ENCODE data around the gene ZNF148. TPM values are rescaled to one million over a fixed set of nuclear protein-coding genes. Genes with fewer than 3 reads are reported as not detected.
"Not testable (repeated sequence)": the region's sequence is repeated elsewhere in the genome, so short reads cannot be mapped to it uniquely, and the experiment has no call there.

ZNF148 gene
- total RNA-seq (2012; rRNA removed), result 20.5 and 23.6 TPM in 2 replicates

- Histone ChIP-seq H3K4me1 (ENCODE audit: control insufficient read depth, insufficient read depth, low read length) (peaks cover 15% of the 10 kb centered on the region), H3K27me3 (ENCODE audit: control insufficient read depth, insufficient read depth, low read length) (no peaks in the 10 kb centered on the region), H3K4me3 (ENCODE audit: low read length) (peak within 1 kb of the TSS; percentile 94), H3K9ac (ENCODE audit: low read depth, low read length) (peak within 1 kb of the TSS; percentile 98), H3K9me3 (replicated peaks; ENCODE audit: low read length) (no peaks in the 10 kb centered on the region), H3K4me2 (ENCODE audit: low read length) (peak within 1 kb of the TSS; percentile 97), H3K36me3 (ENCODE audit: insufficient read depth, low read length) (peaks cover 5% of the 10 kb centered on the region)
Measured at GRCh38 chr3:125374996-125375941, at the start of gene ZNF148. TSS of gene ZNF148 (minus strand) at chr3:125375325. CDS start at chr3:125313640, 61,685 bp downstream.

- Histone ChIP-seq H3K27me3 (ENCODE audit: control insufficient read depth, insufficient read depth, low read length) (peaks cover 3% of the 10 kb centered on the region), H3K9ac (ENCODE audit: low read depth, low read length) (no peak overlapping the region), H3K4me3 (ENCODE audit: low read length) (no peak overlapping the region), H3K36me3 (ENCODE audit: insufficient read depth, low read length) (no peaks in the 10 kb centered on the region), H3K4me2 (ENCODE audit: low read length) (no peak overlapping the region), H3K9me3 (replicated peaks; ENCODE audit: low read length) (no peaks in the 10 kb centered on the region), H3K4me1 (ENCODE audit: control insufficient read depth, insufficient read depth, low read length) (no peaks in the 10 kb centered on the region)
Measured at GRCh38 chr3:125418306-125418705, 43.2 kb upstream of the ZNF148 start.

- Histone ChIP-seq H3K4me1 (ENCODE audit: control insufficient read depth, insufficient read depth, low read length) (no peaks in the 10 kb centered on the region), H3K27me3 (ENCODE audit: control insufficient read depth, insufficient read depth, low read length) (peaks cover 3% of the 10 kb centered on the region), H3K36me3 (ENCODE audit: insufficient read depth, low read length) (no peaks in the 10 kb centered on the region), H3K4me3 (ENCODE audit: low read length) (no peak overlapping the region), H3K9me3 (replicated peaks; ENCODE audit: low read length) (no peaks in the 10 kb centered on the region), H3K9ac (ENCODE audit: low read depth, low read length) (no peak overlapping the region), H3K4me2 (ENCODE audit: low read length) (no peak overlapping the region)
Measured at GRCh38 chr3:125416235-125416634, 41.1 kb upstream of the ZNF148 start.

- no peaks in the 10 kb centered on the region for H3K9me3 ChIP-seq (replicated peaks; ENCODE audit: low read length)
- H3K36me3 ChIP-seq (ENCODE audit: insufficient read depth, low read length), result no peaks in the 10 kb centered on the region
- no peak overlapping the region for H3K4me3 ChIP-seq (ENCODE audit: low read length)
- H3K9ac ChIP-seq (ENCODE audit: low read depth, low read length), result no peak overlapping the region
- H3K27me3 ChIP-seq (ENCODE audit: control insufficient read depth, insufficient read depth, low read length), result peaks cover 3% of the 10 kb centered on the region
- no peak overlapping the region for H3K4me2 ChIP-seq (ENCODE audit: low read length)
- H3K4me1 ChIP-seq (ENCODE audit: control insufficient read depth, insufficient read depth, low read length), result no peaks in the 10 kb centered on the region
Measured at GRCh38 chr3:125414669-125415068, 39.5 kb upstream of the ZNF148 start.

DNA sequence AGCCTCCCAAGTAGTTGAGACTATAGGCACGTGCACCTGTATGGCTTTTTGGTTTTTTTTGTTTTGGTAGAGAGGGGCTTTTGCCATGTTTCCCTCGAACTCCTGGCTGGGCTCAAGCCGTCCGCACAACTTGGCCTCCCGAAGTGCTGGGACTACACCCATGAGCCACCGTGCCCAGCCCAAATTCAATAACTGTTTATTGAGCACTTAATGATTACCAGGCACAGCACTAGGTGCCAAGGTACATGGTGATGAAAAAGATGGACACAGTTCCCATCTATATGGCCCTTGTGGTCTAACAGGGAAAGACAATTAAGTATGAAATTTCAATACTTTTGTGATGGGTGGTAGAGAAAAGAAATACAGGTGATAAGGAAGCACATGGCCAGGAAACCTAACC is 35.8 kb upstream of the ZNF148 start:
- Histone ChIP-seq H3K27me3 (ENCODE audit: control insufficient read depth, insufficient read depth, low read length) (peaks cover 3% of the 10 kb centered on the region), H3K4me1 (ENCODE audit: control insufficient read depth, insufficient read depth, low read length) (no peaks in the 10 kb centered on the region), H3K4me3 (ENCODE audit: low read length) (no peak overlapping the region), H3K9ac (ENCODE audit: low read depth, low read length) (no peak overlapping the region), H3K36me3 (ENCODE audit: insufficient read depth, low read length) (no peaks in the 10 kb centered on the region), H3K4me2 (ENCODE audit: low read length) (no peak overlapping the region), H3K9me3 (replicated peaks; ENCODE audit: low read length) (no peaks in the 10 kb centered on the region)

DNA sequence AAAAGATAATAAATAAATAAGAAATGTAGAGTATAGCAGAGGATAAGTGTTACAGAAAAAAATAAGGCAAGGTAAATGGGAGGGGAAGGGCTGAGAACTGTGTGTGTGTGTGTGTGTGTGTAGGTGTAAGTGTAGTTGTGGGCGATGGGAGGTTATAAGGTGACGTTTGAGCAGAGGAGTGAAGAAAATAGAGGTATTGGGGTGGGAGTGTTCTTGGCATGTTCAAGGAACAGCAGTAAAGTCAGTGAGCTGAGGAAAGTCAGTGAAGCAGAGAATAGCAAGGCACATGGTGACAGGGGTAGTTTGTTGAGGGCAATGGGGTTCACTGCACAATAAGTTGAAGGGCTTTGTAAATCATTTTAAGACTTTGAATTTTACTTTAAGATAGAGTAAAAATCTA is 30.9 kb upstream of the ZNF148 start:
- no peak overlapping the region for H3K4me2 ChIP-seq (ENCODE audit: low read length)

DNA sequence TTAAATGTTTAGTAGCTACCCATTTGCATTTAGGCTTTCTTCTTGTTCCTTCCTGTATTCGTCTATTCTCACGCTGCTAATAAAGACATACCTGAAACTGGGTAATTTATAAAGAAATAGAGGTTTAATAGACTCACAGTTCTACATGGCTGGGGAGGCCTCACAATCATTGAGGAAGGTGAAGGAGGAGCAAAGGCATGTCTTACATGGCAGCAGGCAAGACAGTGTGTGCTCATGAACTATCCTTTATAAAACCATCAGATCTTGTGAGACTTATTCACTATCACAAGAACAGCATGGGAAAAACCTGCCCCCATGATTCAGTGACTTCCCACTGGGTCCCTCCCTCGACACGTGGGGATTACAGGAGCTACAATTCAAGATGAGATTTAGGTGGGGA is 30.4 kb upstream of the ZNF148 start:
- not testable (repeated sequence) for H3K27me3 ChIP-seq (ENCODE audit: control insufficient read depth, insufficient read depth, low read length); H3K4me3 ChIP-seq (ENCODE audit: low read length); H3K9me3 ChIP-seq (replicated peaks; ENCODE audit: low read length); H3K36me3 ChIP-seq (ENCODE audit: insufficient read depth, low read length); H3K4me2 ChIP-seq (ENCODE audit: low read length); H3K9ac ChIP-seq (ENCODE audit: low read depth, low read length)
- H3K4me1 ChIP-seq (ENCODE audit: control insufficient read depth, insufficient read depth, low read length), result peaks cover 19% of the 10 kb centered on the region

More for the DNA sequence above, 30.9 kb upstream of the ZNF148 start:
- H3K9ac ChIP-seq (ENCODE audit: low read depth, low read length), result no peak overlapping the region
- peaks cover 13% of the 10 kb centered on the region for H3K4me1 ChIP-seq (ENCODE audit: control insufficient read depth, insufficient read depth, low read length)
- H3K4me3 ChIP-seq (ENCODE audit: low read length), result no peak overlapping the region
- H3K36me3 ChIP-seq (ENCODE audit: insufficient read depth, low read length), result no peaks in the 10 kb centered on the region
- H3K9me3 ChIP-seq (replicated peaks; ENCODE audit: low read length), result no peaks in the 10 kb centered on the region
- no peaks in the 10 kb centered on the region for H3K27me3 ChIP-seq (ENCODE audit: control insufficient read depth, insufficient read depth, low read length)

- Histone ChIP-seq H3K27me3 (ENCODE audit: control insufficient read depth, insufficient read depth, low read length) (no peaks in the 10 kb centered on the region), H3K9ac (ENCODE audit: low read depth, low read length) (no peak overlapping the region), H3K4me1 (ENCODE audit: control insufficient read depth, insufficient read depth, low read length) (peaks cover 21% of the 10 kb centered on the region), H3K36me3 (ENCODE audit: insufficient read depth, low read length) (no peaks in the 10 kb centered on the region), H3K4me3 (ENCODE audit: low read length) (no peak overlapping the region), H3K9me3 (replicated peaks; ENCODE audit: low read length) (no peaks in the 10 kb centered on the region), H3K4me2 (ENCODE audit: low read length) (no peak overlapping the region)
Measured at GRCh38 chr3:125403789-125404188, 28.7 kb upstream of the ZNF148 start.

DNA sequence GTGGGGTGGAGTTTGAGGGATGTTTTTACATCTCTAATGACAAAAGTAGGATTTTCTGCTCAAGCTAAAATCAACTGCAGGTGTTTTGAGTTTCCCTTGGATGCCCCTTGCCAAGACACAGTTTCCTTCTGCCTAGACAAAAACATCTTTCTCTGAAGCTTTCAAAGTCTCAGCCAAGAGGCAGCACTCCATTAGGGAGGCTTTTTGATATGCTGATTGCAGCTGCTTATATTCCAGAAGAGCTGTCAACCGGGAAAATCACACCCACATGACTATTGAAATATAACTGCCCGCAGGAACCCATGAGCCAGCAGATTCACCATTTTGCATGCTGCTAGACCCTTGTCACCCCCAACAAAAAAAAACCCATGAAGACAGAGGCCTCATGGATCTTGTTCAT is 27.5 kb upstream of the ZNF148 start:
- Histone ChIP-seq H3K4me1 (ENCODE audit: control insufficient read depth, insufficient read depth, low read length) (peaks cover 21% of the 10 kb centered on the region), H3K27me3 (ENCODE audit: control insufficient read depth, insufficient read depth, low read length) (no peaks in the 10 kb centered on the region), H3K4me2 (ENCODE audit: low read length) (no peak overlapping the region), H3K4me3 (ENCODE audit: low read length) (no peak overlapping the region), H3K36me3 (ENCODE audit: insufficient read depth, low read length) (no peaks in the 10 kb centered on the region), H3K9me3 (replicated peaks; ENCODE audit: low read length) (no peaks in the 10 kb centered on the region), H3K9ac (ENCODE audit: low read depth, low read length) (no peak overlapping the region)

DNA sequence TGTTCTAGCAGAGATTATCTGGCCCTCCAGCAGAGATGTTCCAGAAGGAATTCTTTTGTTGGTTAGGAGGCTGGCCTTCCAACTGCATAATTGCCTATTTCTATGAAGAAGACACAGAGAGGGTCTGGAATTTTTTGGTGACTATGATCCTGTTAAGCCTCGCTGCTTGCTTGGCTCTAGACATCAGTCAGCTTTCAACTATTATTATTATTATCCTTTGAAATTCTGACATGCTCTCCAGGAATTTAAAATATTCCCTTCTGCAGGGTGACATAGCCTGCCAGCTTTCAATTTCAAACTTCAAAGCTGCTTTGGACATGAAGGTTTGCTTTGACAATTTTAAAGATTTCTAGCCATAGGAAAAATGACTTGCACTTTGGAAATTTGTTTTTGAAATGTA is 26.3 kb upstream of the ZNF148 start:
- no peaks in the 10 kb centered on the region for H3K9me3 ChIP-seq (replicated peaks; ENCODE audit: low read length)
- H3K27me3 ChIP-seq (ENCODE audit: control insufficient read depth, insufficient read depth, low read length), result no peaks in the 10 kb centered on the region
- no peak overlapping the region for H3K4me3 ChIP-seq (ENCODE audit: low read length)
- H3K4me1 ChIP-seq (ENCODE audit: control insufficient read depth, insufficient read depth, low read length), result peaks cover 21% of the 10 kb centered on the region
- H3K36me3 ChIP-seq (ENCODE audit: insufficient read depth, low read length), result no peaks in the 10 kb centered on the region
- H3K9ac ChIP-seq (ENCODE audit: low read depth, low read length), result no peak overlapping the region
- H3K4me2 ChIP-seq (ENCODE audit: low read length), result peak overlapping the region; percentile 16

DNA sequence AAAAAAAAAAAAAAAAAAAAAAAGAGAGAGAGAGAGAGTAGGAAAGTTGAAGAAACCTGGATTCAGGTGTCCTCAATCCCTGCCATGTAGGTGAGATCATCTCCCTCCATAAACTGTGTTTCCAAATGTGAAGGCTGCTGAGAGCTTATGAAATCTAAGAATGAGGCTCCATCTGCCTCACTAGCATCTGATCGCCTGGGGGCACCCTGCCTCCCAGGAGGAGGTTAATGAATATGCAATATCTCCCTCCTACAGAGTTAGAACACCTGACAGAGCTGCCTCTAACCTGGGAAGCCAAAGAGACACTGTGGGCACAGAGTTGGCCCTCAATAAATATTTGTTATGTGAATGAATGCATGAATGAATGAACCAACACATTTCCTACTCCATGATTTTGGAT is 23.8 kb upstream of the ZNF148 start:
- Histone ChIP-seq H3K27me3 (ENCODE audit: control insufficient read depth, insufficient read depth, low read length) (no peaks in the 10 kb centered on the region), H3K4me3 (ENCODE audit: low read length) (no peak overlapping the region), H3K4me1 (ENCODE audit: control insufficient read depth, insufficient read depth, low read length) (peaks cover 21% of the 10 kb centered on the region), H3K9ac (ENCODE audit: low read depth, low read length) (no peak overlapping the region), H3K4me2 (ENCODE audit: low read length) (no peak overlapping the region), H3K36me3 (ENCODE audit: insufficient read depth, low read length) (no peaks in the 10 kb centered on the region), H3K9me3 (replicated peaks; ENCODE audit: low read length) (no peaks in the 10 kb centered on the region)

DNA sequence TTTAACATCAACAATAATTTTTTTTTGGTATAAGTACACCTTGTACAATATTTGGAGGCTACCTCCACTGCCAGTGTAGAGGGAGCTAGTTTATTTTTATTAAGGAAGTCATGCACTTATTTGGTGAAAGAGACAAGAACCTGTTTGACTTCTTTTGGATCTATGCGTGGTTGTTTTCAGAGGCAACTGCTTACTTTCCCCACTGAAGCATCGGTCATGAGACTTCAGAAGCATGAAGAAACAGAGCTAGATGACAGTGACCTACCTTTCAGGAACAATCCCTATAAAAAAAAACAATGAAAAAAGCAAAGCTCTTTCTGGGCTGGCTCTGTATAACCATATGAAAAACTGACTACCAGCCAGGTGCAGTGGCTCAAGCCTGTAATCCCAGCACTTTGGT is 20.0 kb upstream of the ZNF148 start:
- no peaks in the 10 kb centered on the region for H3K36me3 ChIP-seq (ENCODE audit: insufficient read depth, low read length)
- H3K9ac ChIP-seq (ENCODE audit: low read depth, low read length), result no peak overlapping the region

More for the DNA sequence above, 20.0 kb upstream of the ZNF148 start:
- Histone ChIP-seq H3K27me3 (ENCODE audit: control insufficient read depth, insufficient read depth, low read length) (no peaks in the 10 kb centered on the region), H3K4me3 (ENCODE audit: low read length) (no peak overlapping the region), H3K4me2 (ENCODE audit: low read length) (no peak overlapping the region), H3K9me3 (replicated peaks; ENCODE audit: low read length) (no peaks in the 10 kb centered on the region), H3K4me1 (ENCODE audit: control insufficient read depth, insufficient read depth, low read length) (no peaks in the 10 kb centered on the region)
